Spinal cord (tissue), 10 donors: ENCODE results near the gene DUSP7. TPM values are rescaled to one million over a fixed set of nuclear protein-coding genes. Genes with fewer than 3 reads are reported as not detected.

ENCODE experiments used
- DNase-seq, 6 donors: peaks; one replicate each; pipeline versions ENCODE4 v3.0.0 to v3.0.0-alpha.2; 2013 to 2015; ENCODE audit warnings: low spot score in 6 of 6, low read depth in 4 of 6
- H3K27ac ChIP-seq: one replicate; pipeline ENCODE4 v1.5.1; 2013; ENCODE audit warnings: low read depth, low read length, control low read depth
- H3K27me3 ChIP-seq: one replicate; pipeline ENCODE4 v1.6.1; 2013; ENCODE audit warnings: low read length; ENCODE audit not compliant: control insufficient read depth, insufficient read depth
- H3K36me3 ChIP-seq: one replicate; pipeline ENCODE4 v1.6.1; 2013; ENCODE audit warnings: low read length; ENCODE audit not compliant: control insufficient read depth, insufficient read depth
- H3K4me1 ChIP-seq: one replicate; pipeline ENCODE4 v1.6.1; 2013; ENCODE audit warnings: low read length; ENCODE audit not compliant: control insufficient read depth, insufficient read depth
- H3K4me3 ChIP-seq: one replicate; pipeline ENCODE4 v1.5.1; 2013; ENCODE audit warnings: low read depth, low read length, control low read depth
- H3K9me3 ChIP-seq: one replicate; pipeline ENCODE4 v1.6.1; 2013; ENCODE audit warnings: low read length; ENCODE audit not compliant: control insufficient read depth, insufficient read depth
- WGBS: methylation state at CpG from one replicate; pipeline ENCODE4 v1.1.5; 2013; ENCODE audit warnings: missing lambda C conversion rate; ENCODE audit not compliant: insufficient coverage; 5-methylcytosine and 5-hydroxymethylcytosine counted together
- polyA plus RNA-seq, 2 donors: library from polyadenylated mRNA; unstranded; fragments of 120-200 nt; gene quantifications; one replicate each; pipeline ENCODE4 v1.2.1, GENCODE V29; 2013; ENCODE audit not compliant: insufficient read length in 2 of 2
- total RNA-seq, 2 donors: library from RNA; depleted of rRNA in 1 of 2; stranded (reverse); fragments of 120-200 nt in 1 of 2; fragments of >200 nt in 1 of 2; gene quantifications; one replicate each; pipeline versions ENCODE4 v1.2.3 to v1.2.4, GENCODE V29; 2013 to 2014
- donor health status: healthy.

The DUSP7 gene
- total and polyA plus RNA-seq, 4 donors: 9.2 to 29.6 (median 21.1) TPM

- Histone ChIP-seq H3K9me3 (no peaks in the 10 kb centered on the region), H3K4me1 (peaks cover 58% of the 10 kb centered on the region), H3K27me3 (no peaks in the 10 kb centered on the region), H3K36me3 (peaks cover 2% of the 10 kb centered on the region), H3K4me3 (no peak overlapping the region), H3K27ac (no peak overlapping the region)
- 89% methylated on average over 20 of the region's 21 CpGs for WGBS
- DNase-seq: no peak
Measured at GRCh38 chr3:52018319-52019000, 37.9 kb downstream of the DUSP7 start.

- WGBS: 77% methylated on average over 10 of the region's 11 CpGs
- DNase-seq: peak in 1 of 6 donors; percentile 47
Measured at GRCh38 chr3:52017586-52017985, 38.8 kb downstream of the DUSP7 start.

GRCh38 chr3:52015438-52016228 is 40.7 kb downstream of the DUSP7 start:
- no peak overlapping the region for H3K27ac ChIP-seq
- H3K9me3 ChIP-seq: no peaks in the 10 kb centered on the region
- H3K36me3 ChIP-seq: no peaks in the 10 kb centered on the region
- DNase-seq: no peak
- 78% methylated on average over 10 of the region's 13 CpGs for WGBS
- H3K4me3 ChIP-seq: no peak overlapping the region
- H3K4me1 ChIP-seq: peaks cover 37% of the 10 kb centered on the region
- H3K27me3 ChIP-seq: no peaks in the 10 kb centered on the region

More at GRCh38 chr3:52017586-52017985, 38.8 kb downstream of the DUSP7 start:
- Histone ChIP-seq H3K36me3 (peaks cover 2% of the 10 kb centered on the region), H3K4me1 (peaks cover 52% of the 10 kb centered on the region), H3K27ac (peak overlapping the region; percentile 25), H3K9me3 (no peaks in the 10 kb centered on the region), H3K4me3 (no peak overlapping the region), H3K27me3 (no peaks in the 10 kb centered on the region)

- Histone ChIP-seq H3K4me3 (no peak overlapping the region), H3K9me3 (no peaks in the 10 kb centered on the region), H3K27me3 (no peaks in the 10 kb centered on the region), H3K4me1 (peaks cover 31% of the 10 kb centered on the region), H3K36me3 (no peaks in the 10 kb centered on the region), H3K27ac (no peak overlapping the region)
- WGBS: 81% methylated on average over 8 of the region's 8 CpGs
- no peak for DNase-seq
Measured at GRCh38 chr3:52014613-52015012, 41.8 kb downstream of the DUSP7 start.

- Histone ChIP-seq H3K27me3 (no peaks in the 10 kb centered on the region), H3K4me3 (no peak overlapping the region), H3K4me1 (peaks cover 25% of the 10 kb centered on the region), H3K9me3 (no peaks in the 10 kb centered on the region), H3K27ac (no peak overlapping the region), H3K36me3 (no peaks in the 10 kb centered on the region)
- no peak for DNase-seq
- WGBS: 85% methylated on average over 5 of the region's 6 CpGs
Measured at GRCh38 chr3:52013802-52014598, 42.4 kb downstream of the DUSP7 start.

- Histone ChIP-seq H3K27me3 (no peaks in the 10 kb centered on the region), H3K27ac (no peak overlapping the region), H3K9me3 (no peaks in the 10 kb centered on the region), H3K36me3 (no peaks in the 10 kb centered on the region), H3K4me1 (peaks cover 22% of the 10 kb centered on the region), H3K4me3 (no peak overlapping the region)
- 71% methylated on average over 7 of the region's 7 CpGs for WGBS
- DNase-seq: no peak
Measured at GRCh38 chr3:52012699-52013098, 43.7 kb downstream of the DUSP7 start.

GRCh38 chr3:52010431-52010830 is 45.9 kb downstream of the DUSP7 start:
- no peak for DNase-seq
- Histone ChIP-seq H3K27me3 (no peaks in the 10 kb centered on the region), H3K36me3 (no peaks in the 10 kb centered on the region), H3K4me1 (peaks cover 20% of the 10 kb centered on the region), H3K4me3 (no peak overlapping the region), H3K9me3 (no peaks in the 10 kb centered on the region), H3K27ac (no peak overlapping the region)

- H3K9me3 ChIP-seq: no peaks in the 10 kb centered on the region
- peaks cover 46% of the 10 kb centered on the region for H3K4me1 ChIP-seq
- no peaks in the 10 kb centered on the region for H3K36me3 ChIP-seq
- 80% methylated on average over 1 of the region's 4 CpGs for WGBS
- H3K27ac ChIP-seq: no peak overlapping the region
- no peak overlapping the region for H3K4me3 ChIP-seq
- DNase-seq: no peak
- no peaks in the 10 kb centered on the region for H3K27me3 ChIP-seq
Measured at GRCh38 chr3:52007291-52007690, 49.1 kb downstream of the DUSP7 start.

- no peak overlapping the region for H3K4me3 ChIP-seq
- H3K27me3 ChIP-seq: no peaks in the 10 kb centered on the region
- H3K4me1 ChIP-seq: peaks cover 51% of the 10 kb centered on the region
- H3K36me3 ChIP-seq: no peaks in the 10 kb centered on the region
- no peak for DNase-seq
- H3K9me3 ChIP-seq: no peaks in the 10 kb centered on the region
- 83% methylated on average over 5 of the region's 6 CpGs for WGBS
- no peak overlapping the region for H3K27ac ChIP-seq
Measured at GRCh38 chr3:52006820-52007133, 49.6 kb downstream of the DUSP7 start.
